ENCODE measurements around the gene NEDD4L. TPM values are rescaled to one million over a fixed set of nuclear protein-coding genes. Genes with fewer than 3 reads are reported as not detected.
"Not testable (repeated sequence)": the region's sequence is repeated elsewhere in the genome, so short reads cannot be mapped to it uniquely, and the experiment has no call there.

Gene NEDD4L
- total and polyA plus RNA-seq, 2 donors (not counting 1 experiment from before 2014, with no cell fraction given), result 10.3 to 25.7 TPM

GRCh38 chr18:57995331-57995730, 48.7 kb upstream of the NEDD4L start:
- Histone ChIP-seq H3K36me3 (replicated peaks in 1 of 2; ENCODE audit: control extremely low read depth in 1 of 2, control insufficient read depth in 1 of 2, extremely low read depth in 1 of 2, insufficient read depth in 2 of 2, low read length in 1 of 2) (no peaks in the 10 kb centered on the region), H3K9me3 (ENCODE audit: control extremely low read depth in 1 of 3, control insufficient read depth in 2 of 3, insufficient read depth in 1 of 3, low read length in 2 of 3) (peaks cover 0 to 4% (median 0%) of the 10 kb centered on the region in 3 donors), H3K9ac (ENCODE audit: low read length) (no peak overlapping the region), H3K27ac (ENCODE audit: low read length in 2 of 2) (no peak overlapping the region), H4K20me1 (ENCODE audit: control insufficient read depth, insufficient read depth, low read length, poor library complexity, severe bottlenecking) (no peaks in the 10 kb centered on the region), H3K4me2 (replicated peaks; ENCODE audit: low read depth, low read length, poor library complexity, severe bottlenecking) (no peak overlapping the region), H3K4me3 (ENCODE audit: control extremely low read depth in 1 of 5, extremely low read depth in 1 of 5, insufficient read depth in 1 of 5, low read depth in 2 of 5, low read length in 4 of 5) (no peak overlapping the region), H3K27me3 (replicated peaks in 1 of 4; ENCODE audit: control extremely low read depth in 1 of 4, control insufficient read depth in 3 of 4, insufficient read depth in 4 of 4, low read length in 3 of 4) (peaks cover 0 to 9% (median 2%) of the 10 kb centered on the region in 4 experiments), H3K79me2 (ENCODE audit: control insufficient read depth, insufficient read depth, low read length) (no peaks in the 10 kb centered on the region), H3K4me1 (ENCODE audit: control insufficient read depth in 2 of 2, insufficient read depth in 2 of 2, low read length in 2 of 2) (no peaks in the 10 kb centered on the region), H2AFZ (ENCODE audit: insufficient read depth, low read depth, low read length, poor library complexity, severe bottlenecking) (no peak overlapping the region)
- ChIA-PET POLR2A (no interaction called here), CTCF (interaction anchor here (0.7 kb wide), 1 partner anchor 127 kb away, joined by 3 read pairs; no protein-coding TSS in a partner anchor)
- DNase-seq (no peak), ATAC-seq (ENCODE audit: low read depth) (no peak)
- H3K9me3 Mint-ChIP-seq (ENCODE audit: insufficient read depth), result no peaks in the 10 kb centered on the region
- H3K27me3 Mint-ChIP-seq, result peaks cover 14% of the 10 kb centered on the region
- H3K27ac Mint-ChIP-seq, result no peak overlapping the region
- no peak overlapping the region for H3K4me3 Mint-ChIP-seq
- H3K4me1 Mint-ChIP-seq, result no peaks in the 10 kb centered on the region
- TF ChIP-seq EZH2 (IDR thresholded peaks at IDR 0.05; ENCODE audit: borderline replicate concordance, insufficient read depth, low read depth, low read length, poor library complexity, severe bottlenecking) (no peak), CTCF (IDR thresholded peaks at IDR 0.05) (no peak)
- WGBS (ENCODE audit: insufficient coverage), result no CpG with 5 or more reads among the region's 1 CpG
- intact Hi-C loops (cut with micrococcal nuclease), result no loop called here

GRCh38 chr18:57996894-57997293, 47.1 kb upstream of the NEDD4L start:
- H3K9me3 Mint-ChIP-seq (ENCODE audit: insufficient read depth); H3K4me1 ChIP-seq (ENCODE audit: control insufficient read depth in 2 of 2, insufficient read depth in 2 of 2, low read length in 2 of 2); H3K79me2 ChIP-seq (ENCODE audit: control insufficient read depth, insufficient read depth, low read length); H3K9me3 ChIP-seq (ENCODE audit: control extremely low read depth in 1 of 3, control insufficient read depth in 2 of 3, insufficient read depth in 1 of 3, low read length in 2 of 3); H2AFZ ChIP-seq (ENCODE audit: insufficient read depth, low read depth, low read length, poor library complexity, severe bottlenecking); H3K27me3 ChIP-seq (replicated peaks in 1 of 4; ENCODE audit: control extremely low read depth in 1 of 4, control insufficient read depth in 3 of 4, insufficient read depth in 4 of 4, low read length in 3 of 4); H4K20me1 ChIP-seq (ENCODE audit: control insufficient read depth, insufficient read depth, low read length, poor library complexity, severe bottlenecking); intact Hi-C loops (cut with micrococcal nuclease); H3K27ac Mint-ChIP-seq; H3K4me1 Mint-ChIP-seq; H3K4me2 ChIP-seq (replicated peaks; ENCODE audit: low read depth, low read length, poor library complexity, severe bottlenecking); POLR2A ChIA-PET; H3K9ac ChIP-seq (ENCODE audit: low read length); H3K36me3 ChIP-seq (replicated peaks in 1 of 2; ENCODE audit: control extremely low read depth in 1 of 2, control insufficient read depth in 1 of 2, extremely low read depth in 1 of 2, insufficient read depth in 2 of 2, low read length in 1 of 2); CTCF ChIA-PET; ATAC-seq (ENCODE audit: low read depth); DNase-seq; H3K4me3 ChIP-seq (ENCODE audit: control extremely low read depth in 1 of 5, extremely low read depth in 1 of 5, insufficient read depth in 1 of 5, low read depth in 2 of 5, low read length in 4 of 5); H3K27me3 Mint-ChIP-seq; H3K4me3 Mint-ChIP-seq; H3K27ac ChIP-seq (ENCODE audit: low read length in 2 of 2): not testable (repeated sequence)
- 86% methylated on average over 2 of the region's 3 CpGs for WGBS (ENCODE audit: insufficient coverage)

Data from B cell (primary cell).